DOHH2 (cell line): ENCODE data around the gene ELOVL2.

Source experiments
- H3F3A ChIP-seq: fragments of 200-600 bp; sonication (generic), shearing (Covaris generic); 2 replicates; pipeline ENCODE4 v1.6.0; 2016; ENCODE audit warnings: antibody characterized with exemption, mild to moderate bottlenecking; ENCODE audit not compliant: control insufficient read depth, insufficient read depth
- H3K27ac ChIP-seq: fragments of 200-600 bp; sonication (generic); 2 replicates; pipeline ENCODE4 v1.5.1; 2014; ENCODE audit warnings: low read depth, mild to moderate bottlenecking, low read length, moderate library complexity
- H3K27me3 ChIP-seq: fragments of 200-600 bp; sonication (generic); 2 replicates; pipeline ENCODE4 v1.6.1; 2014; ENCODE audit warnings: mild to moderate bottlenecking, low read length, mixed read lengths; ENCODE audit not compliant: control insufficient read depth
- H3K36me3 ChIP-seq: fragments of 200-600 bp; sonication (generic); 2 replicates; pipeline ENCODE4 v1.6.1; 2014; ENCODE audit warnings: mild to moderate bottlenecking, low read length, moderate library complexity, mixed read lengths; ENCODE audit not compliant: control insufficient read depth
- H3K4me1 ChIP-seq: fragments of 200-600 bp; sonication (generic); 2 replicates; pipeline ENCODE4 v1.6.1; 2014; ENCODE audit warnings: mild to moderate bottlenecking, low read length, mixed read lengths; ENCODE audit not compliant: control insufficient read depth
- H3K4me2 ChIP-seq: fragments of 200-600 bp; sonication (generic); 2 replicates; pipeline ENCODE4 v1.6.0; 2014; ENCODE audit warnings: mild to moderate bottlenecking, low read length, moderate library complexity
- H3K4me3 ChIP-seq: fragments of 200-600 bp; sonication (generic); 2 replicates; pipeline ENCODE4 v1.5.1; 2014; ENCODE audit warnings: mild to moderate bottlenecking, low read length, mixed read lengths
- H3K79me2 ChIP-seq: fragments of 200-600 bp; sonication (generic); 2 replicates; pipeline ENCODE4 v1.6.1; 2014; ENCODE audit warnings: mild to moderate bottlenecking, low read length, mixed read lengths; ENCODE audit not compliant: control insufficient read depth
- H3K9me2 ChIP-seq: fragments of 200-600 bp; sonication (generic); replicated peaks from 2 replicates; pipeline ENCODE4 v1.6.1; 2014; ENCODE audit warnings: mild to moderate bottlenecking, low read length, mixed read lengths; ENCODE audit not compliant: control insufficient read depth
- H3K9me3 ChIP-seq: fragments of 200-600 bp; sonication (generic); 2 replicates; pipeline ENCODE4 v1.6.1; 2014; ENCODE audit warnings: antibody characterized with exemption, low read length, mixed read lengths; ENCODE audit not compliant: control insufficient read depth, insufficient read depth
- H4K20me1 ChIP-seq: fragments of 200-600 bp; sonication (generic); 2 replicates; pipeline ENCODE4 v1.6.0; 2014; ENCODE audit warnings: low read depth, mild to moderate bottlenecking, antibody characterized with exemption, low read length, moderate library complexity; ENCODE audit not compliant: control insufficient read depth, insufficient read depth
- EZH2phosphoT487 ChIP-seq: fragments of 200-600 bp; sonication (generic); IDR thresholded peaks from 2 replicates; pipeline ENCODE4 v1.6.1; 2017; ENCODE audit warnings: borderline replicate concordance, mild to moderate bottlenecking, antibody characterized with exemption, low read length, moderate library complexity, mixed read lengths
- TF ChIP-seq, protein P1 (sequence below): fragments of 200-600 bp; sonication (generic); IDR thresholded peaks from one replicate; pipeline ENCODE4 v1.5.1; 2014; ENCODE audit warnings: antibody characterized with exemption, mild to moderate bottlenecking, low read depth, low read length; ENCODE audit not compliant: poor library complexity, severe bottlenecking

ELOVL2 gene

DNA sequence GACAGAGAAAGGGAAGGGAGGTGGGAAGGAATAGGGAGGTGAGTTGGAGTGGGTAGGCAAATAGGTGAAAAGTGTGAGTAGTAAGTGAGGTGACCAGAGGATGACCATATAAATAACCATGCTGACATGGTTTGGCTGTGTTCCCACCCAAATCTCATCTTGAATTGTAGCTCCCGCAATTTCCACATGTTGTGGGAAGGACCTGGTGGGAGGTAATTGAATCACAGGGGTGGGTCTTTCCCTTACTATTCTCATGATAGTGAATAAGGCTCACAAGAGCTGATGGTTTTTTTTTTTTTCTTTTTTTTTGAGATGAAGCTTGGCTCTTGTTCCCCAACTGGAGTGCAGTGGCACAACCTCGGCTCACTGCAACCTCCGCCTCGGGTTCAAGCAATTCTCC is 28.0 kb upstream of the ELOVL2 start:
- H3F3A ChIP-seq, result no peaks in the 10 kb centered on the region
- H3K9me2 ChIP-seq, result no peaks in the 10 kb centered on the region
- H4K20me1 ChIP-seq, result no peaks in the 10 kb centered on the region
- H3K27me3 ChIP-seq, result peaks cover 10% of the 10 kb centered on the region
- H3K4me3 ChIP-seq, result no peak overlapping the region
- H3K4me2 ChIP-seq, result no peak overlapping the region
- TF ChIP-seq, protein P1, sequence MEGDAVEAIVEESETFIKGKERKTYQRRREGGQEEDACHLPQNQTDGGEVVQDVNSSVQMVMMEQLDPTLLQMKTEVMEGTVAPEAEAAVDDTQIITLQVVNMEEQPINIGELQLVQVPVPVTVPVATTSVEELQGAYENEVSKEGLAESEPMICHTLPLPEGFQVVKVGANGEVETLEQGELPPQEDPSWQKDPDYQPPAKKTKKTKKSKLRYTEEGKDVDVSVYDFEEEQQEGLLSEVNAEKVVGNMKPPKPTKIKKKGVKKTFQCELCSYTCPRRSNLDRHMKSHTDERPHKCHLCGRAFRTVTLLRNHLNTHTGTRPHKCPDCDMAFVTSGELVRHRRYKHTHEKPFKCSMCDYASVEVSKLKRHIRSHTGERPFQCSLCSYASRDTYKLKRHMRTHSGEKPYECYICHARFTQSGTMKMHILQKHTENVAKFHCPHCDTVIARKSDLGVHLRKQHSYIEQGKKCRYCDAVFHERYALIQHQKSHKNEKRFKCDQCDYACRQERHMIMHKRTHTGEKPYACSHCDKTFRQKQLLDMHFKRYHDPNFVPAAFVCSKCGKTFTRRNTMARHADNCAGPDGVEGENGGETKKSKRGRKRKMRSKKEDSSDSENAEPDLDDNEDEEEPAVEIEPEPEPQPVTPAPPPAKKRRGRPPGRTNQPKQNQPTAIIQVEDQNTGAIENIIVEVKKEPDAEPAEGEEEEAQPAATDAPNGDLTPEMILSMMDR, result no peak
- TF ChIP-seq EZH2phosphoT487, result no peak
- H3K9me3 ChIP-seq, result no peaks in the 10 kb centered on the region
- H3K79me2 ChIP-seq, result no peaks in the 10 kb centered on the region
- no peaks in the 10 kb centered on the region for H3K4me1 ChIP-seq
- no peak overlapping the region for H3K27ac ChIP-seq
- H3K36me3 ChIP-seq, result no peaks in the 10 kb centered on the region

DNA sequence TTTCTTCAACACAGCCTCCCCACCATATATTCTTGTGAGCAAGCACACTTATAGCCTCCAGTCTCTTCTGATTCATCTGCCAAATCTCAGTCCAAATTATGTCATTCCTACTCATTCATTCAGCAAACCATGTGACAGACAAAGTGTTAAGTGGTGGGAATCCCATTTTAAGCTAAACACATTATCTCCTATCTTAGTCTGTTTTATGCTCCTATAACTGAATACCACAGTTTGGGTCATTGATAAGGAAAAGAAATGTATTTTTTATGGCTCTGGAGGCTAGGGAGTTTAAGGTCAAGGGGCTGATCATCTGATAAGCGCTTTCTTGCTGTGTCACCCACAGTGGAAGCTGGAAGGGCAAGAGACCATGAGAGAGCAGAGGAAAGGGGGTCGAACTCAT is 25.7 kb upstream of the ELOVL2 start:
- Histone ChIP-seq H3K27ac (no peak overlapping the region), H4K20me1 (no peaks in the 10 kb centered on the region), H3K9me3 (no peaks in the 10 kb centered on the region), H3K79me2 (no peaks in the 10 kb centered on the region), H3K27me3 (peaks cover 10% of the 10 kb centered on the region), H3K36me3 (no peaks in the 10 kb centered on the region), H3K4me3 (no peak overlapping the region), H3K9me2 (no peaks in the 10 kb centered on the region), H3K4me2 (no peak overlapping the region), H3F3A (no peaks in the 10 kb centered on the region), H3K4me1 (no peaks in the 10 kb centered on the region)
- TF ChIP-seq EZH2phosphoT487, result no peak
- TF ChIP-seq, protein P1, result no peak

DNA sequence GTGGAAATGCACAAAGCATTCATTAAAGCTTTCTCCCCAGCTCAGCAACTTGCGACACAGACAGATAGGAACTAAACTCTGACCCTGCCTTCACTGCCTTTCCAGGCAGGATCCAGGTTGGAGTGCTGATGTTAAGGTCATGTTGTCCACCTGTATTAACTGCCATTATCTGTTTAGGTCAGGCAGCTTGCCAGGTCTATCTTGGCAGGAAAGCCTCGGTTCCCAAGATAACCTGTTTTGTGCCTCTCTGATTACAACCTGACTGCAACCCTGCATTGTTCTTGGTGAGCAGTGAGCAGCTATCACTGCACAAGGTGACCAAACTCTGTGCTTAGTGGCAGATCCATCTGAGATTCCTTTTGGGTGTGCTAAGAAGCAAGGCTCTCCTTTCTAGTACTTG is 23.2 kb upstream of the ELOVL2 start:
- Histone ChIP-seq H3K4me2 (no peak overlapping the region), H3K4me3 (no peak overlapping the region), H3K27ac (no peak overlapping the region), H3K36me3 (no peaks in the 10 kb centered on the region), H3K9me2 (no peaks in the 10 kb centered on the region), H3F3A (no peaks in the 10 kb centered on the region), H4K20me1 (no peaks in the 10 kb centered on the region), H3K27me3 (peaks cover 14% of the 10 kb centered on the region), H3K4me1 (no peaks in the 10 kb centered on the region), H3K79me2 (no peaks in the 10 kb centered on the region), H3K9me3 (no peaks in the 10 kb centered on the region)
- TF ChIP-seq EZH2phosphoT487, result no peak
- TF ChIP-seq, protein P1, result no peak
